Muscle of arm (tissue), 12 donors: Measurements from ENCODE around the gene GABBR2. TPM values are rescaled to one million over a fixed set of nuclear protein-coding genes. Genes with fewer than 3 reads are reported as not detected.

Experiments used
- DNase-seq: peaks from one replicate; pipeline ENCODE4 v3.0.0-alpha.2; 2013
- polyA plus RNA-seq, 12 donors: library from polyadenylated mRNA; unstranded; fragments of 120-200 nt; gene quantifications; one replicate each; pipeline ENCODE4 v1.2.1, GENCODE V29; 2013; ENCODE audit not compliant: insufficient read length in 12 of 12

Gene GABBR2
- polyA plus RNA-seq, 12 donors: 0.80 to 2.8 (median 1.4) TPM; not detected in 1

DNA sequence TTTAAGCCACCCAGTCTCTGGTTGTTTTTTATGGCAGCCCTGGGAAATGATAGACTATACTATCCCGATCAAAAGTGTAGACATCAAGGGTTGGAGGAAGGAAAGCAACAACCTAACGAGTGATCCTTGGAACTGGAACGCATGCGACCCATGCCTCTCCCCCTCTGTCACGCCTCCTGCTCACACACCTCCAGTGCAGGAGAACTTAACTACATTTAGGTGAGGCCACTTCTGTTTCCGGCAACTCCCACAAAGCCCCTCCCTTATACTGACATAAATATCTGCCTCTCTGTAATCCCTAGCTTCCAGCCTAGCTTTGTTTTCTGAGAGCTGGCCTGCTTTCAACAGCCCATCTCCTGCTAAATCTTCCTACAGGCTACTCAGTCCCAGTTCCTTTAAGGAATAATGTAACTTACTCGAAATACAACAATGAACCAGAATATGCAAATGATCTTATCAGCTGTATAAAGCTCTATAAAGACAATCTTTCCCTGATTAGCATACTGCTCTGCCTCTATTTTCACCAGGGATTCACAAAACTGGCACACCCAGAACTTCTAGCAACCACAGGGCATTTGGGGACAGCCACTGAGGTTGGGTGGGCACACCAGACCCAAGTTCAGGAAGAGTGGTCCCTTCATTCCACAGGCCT lies 73.9 kb downstream of the GABBR2 start:
- DNase-seq: no peak

DNA sequence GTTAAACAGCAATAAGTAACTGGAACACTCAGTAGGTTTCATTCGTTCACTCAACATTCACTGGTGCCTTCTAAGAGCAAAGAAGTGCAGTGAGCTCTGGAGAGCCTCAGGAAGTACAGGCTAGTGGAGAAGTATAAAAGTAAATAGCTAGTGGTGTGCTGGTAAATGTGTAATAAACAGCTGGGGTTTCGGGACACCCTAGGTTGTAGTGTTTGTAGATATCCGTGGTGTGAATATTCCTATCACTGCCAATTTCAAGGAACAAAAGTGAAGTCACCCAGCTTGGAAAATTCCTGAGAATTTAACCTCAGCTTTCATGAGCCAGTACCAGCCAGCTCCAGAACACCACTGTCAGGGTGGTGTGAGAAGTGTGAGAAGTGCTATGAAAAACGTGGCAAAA lies 75.9 kb downstream of the GABBR2 start:
- DNase-seq: no peak

DNA sequence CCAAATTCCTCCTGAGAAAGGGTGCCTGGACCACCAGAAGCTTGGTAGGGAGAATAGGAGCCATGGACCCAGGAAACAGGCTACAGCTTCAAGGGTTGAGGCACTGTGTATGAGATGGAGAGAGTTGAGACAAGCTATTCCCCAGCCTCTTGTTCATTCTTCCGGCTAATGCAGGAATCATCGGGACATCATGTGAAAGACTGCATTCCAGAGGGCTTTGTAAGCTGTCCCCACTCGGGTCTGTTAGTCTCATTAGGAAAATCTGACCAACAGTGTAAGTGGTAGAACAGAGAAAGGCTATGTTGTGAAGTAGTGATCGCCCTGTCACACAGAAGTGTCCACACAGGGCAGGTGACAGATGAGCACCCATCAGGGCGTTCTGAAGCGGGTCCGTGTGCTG lies 81.4 kb downstream of the GABBR2 start:
- peak; percentile 7 for DNase-seq

DNA sequence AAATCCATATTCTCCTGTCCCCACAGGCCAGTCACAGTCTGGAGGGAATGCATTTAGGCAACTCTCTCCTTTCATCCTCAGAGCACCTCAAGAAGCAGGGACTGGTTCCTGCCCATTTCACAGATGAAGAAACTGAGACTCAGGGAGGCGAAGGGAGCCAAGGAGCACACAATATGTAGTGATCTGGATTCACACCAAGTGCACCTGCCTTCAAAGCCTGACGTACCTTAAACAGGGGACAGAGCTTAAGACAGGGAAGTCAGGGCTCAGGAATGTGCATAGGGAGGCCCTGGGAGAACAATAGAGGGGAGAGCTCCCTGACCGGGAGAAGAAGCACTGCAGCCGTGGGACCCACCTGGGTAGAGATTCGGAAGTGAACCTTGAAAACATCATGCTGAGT lies 83.0 kb downstream of the GABBR2 start:
- no peak for DNase-seq

DNA sequence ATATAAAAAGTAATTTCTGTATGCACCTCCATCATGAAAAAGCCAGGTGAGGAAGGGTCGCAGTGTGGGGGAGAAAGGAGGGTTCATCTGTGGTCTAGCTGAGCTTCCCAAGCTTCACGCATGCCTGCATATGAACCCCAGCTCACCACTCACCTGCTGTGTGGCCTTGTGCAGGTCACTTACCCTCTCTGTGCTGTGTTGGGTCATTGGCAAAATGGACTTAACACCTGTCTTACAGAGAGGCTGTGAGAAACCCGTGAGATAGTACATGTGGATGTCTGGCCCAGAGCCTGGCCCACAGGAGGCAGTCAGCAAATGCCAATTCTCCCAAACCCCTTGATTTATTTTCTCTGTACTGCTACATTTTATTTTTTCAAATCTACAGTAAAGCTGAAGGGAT lies 88.9 kb downstream of the GABBR2 start:
- DNase-seq: no peak

DNA sequence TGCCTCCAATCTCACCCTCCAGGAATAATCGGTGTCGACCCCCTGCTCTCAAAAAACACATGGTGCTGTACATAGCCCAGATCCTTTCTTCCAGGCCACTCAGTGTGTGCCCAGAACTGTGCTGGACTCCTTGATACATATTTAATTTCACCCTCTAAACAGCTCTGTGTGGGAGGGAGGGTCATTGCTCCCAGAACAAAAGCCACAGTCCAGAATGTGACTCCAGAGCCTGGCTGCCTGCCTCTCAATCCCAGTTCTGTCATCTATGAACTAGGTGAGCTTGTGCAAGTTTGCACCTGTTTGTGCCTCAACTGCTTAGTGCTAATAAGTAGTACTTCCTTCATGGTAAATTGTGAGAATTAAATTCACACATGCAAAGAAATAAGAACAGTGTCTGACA lies 93.1 kb downstream of the GABBR2 start:
- DNase-seq: no peak

DNA sequence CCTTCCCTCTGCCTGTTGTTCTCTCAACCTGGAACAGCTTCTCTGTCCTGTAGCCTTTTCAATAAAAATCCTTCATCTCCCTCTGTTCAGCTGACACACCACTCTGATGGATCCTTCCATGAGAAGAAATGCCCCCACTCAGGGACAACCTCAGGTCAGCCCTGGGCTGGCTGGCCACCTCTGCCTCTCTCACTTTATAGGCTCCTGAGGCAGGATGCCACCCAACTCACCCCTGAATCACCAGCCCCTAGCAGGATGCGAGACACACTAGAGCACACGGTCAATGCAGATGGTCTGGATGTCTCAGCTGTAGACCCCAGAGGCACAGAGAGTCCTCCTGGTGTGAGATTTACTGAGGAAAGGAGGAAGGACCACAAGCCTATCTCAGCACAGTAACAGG lies 93.8 kb downstream of the GABBR2 start:
- DNase-seq: no peak

DNA sequence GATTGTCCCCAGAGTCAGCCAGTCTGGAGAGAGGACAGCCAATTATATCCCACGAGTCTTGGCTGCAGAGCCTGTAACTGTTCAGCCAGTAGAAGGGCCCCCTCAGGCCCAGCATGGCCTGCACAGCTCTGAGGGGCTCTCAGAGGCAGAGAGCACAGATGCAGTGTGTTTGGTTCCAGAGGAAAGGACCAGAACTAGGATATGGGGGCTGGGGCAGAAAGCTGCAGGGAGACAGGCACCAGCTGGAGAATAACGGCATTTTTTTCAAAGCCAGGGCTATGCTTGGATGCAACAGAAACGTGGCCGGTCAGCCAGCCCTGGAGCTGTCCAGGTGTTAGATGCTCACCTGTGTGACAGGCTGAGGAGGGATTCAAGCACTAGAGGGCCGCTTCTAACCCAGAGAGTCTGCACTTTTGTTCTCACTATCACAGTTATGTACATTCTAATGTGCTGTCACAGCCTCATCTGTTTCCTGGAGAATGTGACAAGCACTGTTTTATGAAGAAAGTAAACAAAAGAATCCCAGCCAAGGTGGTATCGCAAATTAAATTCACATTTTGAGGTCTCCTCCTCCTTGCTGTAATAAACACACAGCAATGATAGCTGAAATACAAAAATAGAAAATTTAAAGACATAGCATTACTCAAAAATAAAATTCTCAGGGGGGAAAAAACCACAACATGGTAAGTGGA lies 96.5 kb downstream of the GABBR2 start:
- no peak for DNase-seq

DNA sequence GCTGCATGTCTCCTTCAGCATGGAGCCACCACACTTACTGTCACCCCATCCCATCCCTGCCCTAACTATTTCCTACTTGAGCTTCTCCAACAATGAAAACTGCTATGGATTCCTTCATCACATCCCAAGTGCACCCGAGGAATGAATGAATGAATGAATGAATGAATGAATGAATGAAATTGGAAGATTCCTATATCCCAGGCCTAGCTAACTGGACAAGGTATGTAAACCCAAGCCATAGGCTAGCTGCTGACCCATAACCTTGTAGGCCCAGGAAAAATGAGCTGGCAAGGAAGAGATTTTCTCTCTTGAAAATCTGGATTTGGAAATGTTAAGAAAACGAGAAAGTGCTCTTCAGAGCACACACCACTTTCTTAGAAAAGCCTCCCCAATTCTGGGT lies 97.4 kb downstream of the GABBR2 start:
- DNase-seq: no peak

DNA sequence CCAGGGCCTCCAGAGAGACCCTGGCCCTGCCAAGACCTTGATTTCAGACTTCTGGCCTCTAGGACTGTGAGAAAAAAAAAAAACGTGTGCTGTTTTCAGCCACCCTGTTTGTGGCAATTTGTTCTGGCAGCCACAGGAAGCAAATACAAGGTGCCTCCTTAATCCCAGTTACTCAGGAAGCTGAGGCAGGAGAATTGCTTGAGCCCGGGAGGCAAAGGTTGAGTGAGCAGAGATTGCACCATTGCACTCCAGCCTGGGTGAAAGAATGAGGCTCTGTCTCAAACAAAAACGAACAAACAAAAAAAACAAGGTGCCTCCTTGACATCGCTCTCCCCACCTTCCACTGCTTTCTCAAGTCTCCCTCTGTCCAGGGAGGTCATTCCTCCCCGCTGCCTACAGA lies 98.0 kb downstream of the GABBR2 start:
- no peak for DNase-seq

DNA sequence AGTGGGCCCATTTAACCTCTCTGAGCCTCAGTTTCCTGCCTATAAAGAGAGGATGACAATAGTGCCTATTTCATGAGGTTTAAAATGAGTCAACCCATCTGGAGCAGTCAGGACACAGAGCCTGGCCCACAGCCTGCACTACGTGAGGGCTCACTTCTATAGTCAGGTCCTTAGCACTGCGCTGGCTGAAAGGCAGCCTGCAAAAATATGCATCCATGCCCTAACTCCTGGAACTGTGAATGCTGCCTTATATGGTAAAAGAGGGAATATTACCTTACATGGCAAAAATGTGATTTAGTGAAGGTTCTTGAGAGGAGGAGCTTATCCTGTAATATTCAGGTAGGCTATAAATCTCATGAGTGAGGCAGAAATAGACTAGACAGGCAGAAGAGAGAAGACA lies 98.5 kb downstream of the GABBR2 start:
- no peak for DNase-seq

DNA sequence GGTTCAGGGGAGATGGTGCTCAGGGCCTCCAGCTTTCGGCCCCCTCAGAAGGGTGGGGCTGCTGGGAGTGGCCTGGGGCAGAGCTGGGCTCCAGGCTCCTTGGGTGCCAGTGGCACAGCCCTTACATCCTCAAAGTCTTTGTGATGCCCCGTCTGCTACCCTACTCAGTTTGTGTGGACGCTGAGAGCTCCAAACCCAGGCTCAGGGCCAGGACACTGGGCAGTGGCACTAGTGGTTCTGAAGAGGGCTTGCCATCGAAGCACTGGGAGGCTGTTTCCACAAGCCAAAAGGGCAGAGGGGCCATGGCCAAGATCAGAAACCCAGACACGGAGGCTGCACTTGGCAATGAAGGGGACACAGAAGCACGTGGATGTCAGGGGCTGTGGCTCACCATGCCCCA lies 99.1 kb downstream of the GABBR2 start:
- no peak for DNase-seq

DNA sequence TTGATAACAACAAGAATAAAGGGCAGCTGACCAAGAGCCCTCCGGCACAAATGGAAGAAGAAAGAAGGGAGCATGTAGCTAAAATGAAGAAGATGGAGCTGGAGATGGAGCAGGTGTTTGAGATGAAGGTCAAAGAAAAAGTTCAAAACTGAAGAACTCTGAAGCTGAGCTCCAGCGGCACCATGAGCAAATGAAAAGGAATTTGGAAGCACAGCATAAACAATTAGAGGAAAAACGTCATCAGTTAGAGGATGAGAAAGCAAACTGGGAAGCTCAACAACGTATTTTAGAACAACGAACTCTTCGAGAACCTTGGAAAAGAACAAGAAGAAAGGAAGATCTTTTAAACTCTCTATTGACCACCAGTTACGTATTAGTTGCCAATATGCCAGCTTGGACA lies 100.9 kb downstream of the GABBR2 start:
- DNase-seq: no peak

DNA sequence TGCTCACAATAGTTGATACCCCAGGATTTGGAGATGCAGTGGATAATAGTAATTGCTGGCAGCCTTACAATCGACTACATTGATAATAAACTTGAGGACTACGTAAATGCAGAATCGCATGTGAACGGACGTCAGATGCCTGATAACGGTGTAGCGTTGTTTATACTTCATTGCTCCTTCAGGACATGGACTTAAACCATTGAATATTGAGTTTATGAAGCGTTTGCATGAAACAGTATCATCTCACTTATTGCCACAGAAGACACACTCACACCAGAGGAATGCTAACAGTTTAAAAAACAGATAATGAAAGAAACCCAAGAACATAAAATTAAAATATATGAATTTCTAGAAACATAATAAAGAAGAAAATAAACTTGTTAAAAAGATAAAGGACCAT lies 101.6 kb downstream of the GABBR2 start:
- no peak for DNase-seq

DNA sequence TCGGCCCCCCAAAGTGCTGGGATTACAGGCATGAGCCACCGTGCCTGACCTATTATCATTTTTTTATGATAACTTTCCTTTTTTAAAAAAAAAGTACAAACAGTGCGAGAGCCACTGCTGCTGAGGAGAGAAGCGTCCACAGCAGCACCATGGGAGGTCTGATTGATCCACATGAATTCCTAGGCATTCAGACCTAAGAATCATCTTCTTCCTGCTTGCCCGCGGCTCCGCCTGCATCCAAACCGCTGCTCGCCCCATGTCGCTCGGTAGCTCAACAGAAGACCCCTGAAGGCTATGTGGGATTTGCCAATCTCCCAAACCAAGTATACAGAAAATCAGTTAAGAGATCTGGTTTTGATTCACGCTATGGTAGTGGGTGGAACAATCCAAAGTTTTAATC lies 102.0 kb downstream of the GABBR2 start:
- no peak for DNase-seq

DNA sequence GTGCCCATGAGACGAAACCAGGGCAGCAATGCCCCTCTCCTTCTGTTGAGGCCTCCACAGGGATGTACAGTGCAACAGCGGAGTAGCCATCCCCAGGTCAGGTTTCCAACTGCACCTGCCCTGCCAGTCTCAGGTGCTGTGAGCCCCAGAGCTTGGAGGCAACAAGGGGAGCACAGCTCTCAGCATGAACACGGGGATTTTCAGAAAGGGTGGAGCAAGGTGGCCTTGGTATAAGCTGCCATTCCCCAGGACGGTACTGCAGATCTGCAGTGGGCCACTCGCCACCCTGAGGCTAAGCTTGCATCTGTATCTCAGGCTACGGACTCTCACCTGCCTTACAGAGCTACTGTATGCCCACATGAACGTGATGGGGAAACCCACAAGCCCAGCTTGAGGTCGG lies 103.6 kb downstream of the GABBR2 start:
- no peak for DNase-seq

DNA sequence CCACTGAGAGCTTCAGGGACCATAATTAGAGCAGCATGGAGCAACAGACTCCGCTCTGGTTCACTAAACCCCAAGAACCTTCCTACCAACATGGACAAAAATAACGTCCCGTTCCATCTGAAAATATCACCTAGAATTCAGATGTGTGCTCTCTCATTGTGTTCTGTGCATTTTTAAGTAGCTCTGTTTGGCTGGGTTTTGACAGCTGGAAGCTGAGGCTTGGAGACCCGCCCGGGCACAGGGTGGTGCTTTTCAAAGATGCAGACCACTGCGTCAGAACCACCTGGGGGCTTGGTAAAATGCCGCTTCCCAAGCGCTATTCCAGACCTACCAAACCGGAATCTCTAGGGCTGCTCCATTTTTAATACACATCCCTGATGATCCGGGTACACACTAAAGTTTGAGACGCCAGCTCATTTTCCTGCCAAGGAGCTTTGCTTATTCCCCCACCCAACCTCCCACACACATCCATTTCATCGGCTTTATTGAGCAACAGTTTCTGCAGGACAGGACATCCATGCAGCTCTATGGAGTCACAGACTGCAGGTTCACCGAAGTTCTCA lies 104.8 kb downstream of the GABBR2 start:
- DNase-seq: no peak

DNA sequence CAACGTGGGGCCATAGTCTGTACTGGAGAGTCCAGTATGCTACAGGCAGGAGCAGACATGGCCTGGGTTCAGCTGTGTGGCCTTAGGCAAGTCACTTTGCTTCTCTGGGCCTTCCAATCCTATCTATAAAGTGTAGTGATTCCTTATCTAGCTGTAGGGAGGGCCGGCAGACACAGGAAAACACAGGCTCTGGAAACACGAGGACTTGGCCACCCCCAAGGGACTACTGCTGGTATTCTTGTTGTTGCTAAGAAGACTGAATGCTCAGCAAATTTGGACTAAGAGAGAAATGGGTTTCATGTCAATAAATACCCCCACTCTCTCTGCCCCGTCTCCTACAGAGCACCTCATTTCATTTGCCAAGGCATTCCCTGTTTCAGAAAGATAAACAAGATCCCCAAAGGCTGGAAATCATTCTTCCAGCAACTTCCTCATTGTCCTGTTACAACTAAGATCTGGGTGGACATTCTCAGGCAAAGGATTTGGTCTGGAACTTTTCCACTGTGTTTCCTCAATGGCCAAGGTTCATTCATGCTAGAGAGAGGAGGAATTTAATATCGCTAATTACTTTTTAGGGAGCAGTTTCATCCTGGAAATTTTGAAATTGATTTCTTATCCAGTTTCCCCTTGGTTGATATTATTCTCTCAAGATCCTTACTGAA lies 105.8 kb downstream of the GABBR2 start:
- no peak for DNase-seq

DNA sequence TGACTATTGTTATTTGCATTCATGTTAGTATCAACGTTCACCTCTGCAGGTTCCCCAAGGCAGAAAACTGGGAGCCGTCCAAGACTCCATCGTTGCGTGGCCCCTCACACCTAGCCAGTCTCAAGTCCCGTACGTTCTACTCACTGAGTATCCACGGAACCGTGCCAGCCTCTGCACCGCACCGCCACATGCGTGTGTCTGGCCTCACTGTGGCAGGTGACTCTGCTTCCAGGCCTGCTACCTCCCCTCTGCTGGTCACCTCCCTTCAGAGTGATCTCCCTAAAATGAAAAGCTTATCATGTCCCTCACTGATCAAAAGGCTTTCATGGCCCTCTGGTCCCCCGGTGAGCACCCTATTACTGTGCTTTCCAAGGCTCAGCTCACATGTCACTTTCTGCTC lies 108.1 kb downstream of the GABBR2 start:
- no peak for DNase-seq

DNA sequence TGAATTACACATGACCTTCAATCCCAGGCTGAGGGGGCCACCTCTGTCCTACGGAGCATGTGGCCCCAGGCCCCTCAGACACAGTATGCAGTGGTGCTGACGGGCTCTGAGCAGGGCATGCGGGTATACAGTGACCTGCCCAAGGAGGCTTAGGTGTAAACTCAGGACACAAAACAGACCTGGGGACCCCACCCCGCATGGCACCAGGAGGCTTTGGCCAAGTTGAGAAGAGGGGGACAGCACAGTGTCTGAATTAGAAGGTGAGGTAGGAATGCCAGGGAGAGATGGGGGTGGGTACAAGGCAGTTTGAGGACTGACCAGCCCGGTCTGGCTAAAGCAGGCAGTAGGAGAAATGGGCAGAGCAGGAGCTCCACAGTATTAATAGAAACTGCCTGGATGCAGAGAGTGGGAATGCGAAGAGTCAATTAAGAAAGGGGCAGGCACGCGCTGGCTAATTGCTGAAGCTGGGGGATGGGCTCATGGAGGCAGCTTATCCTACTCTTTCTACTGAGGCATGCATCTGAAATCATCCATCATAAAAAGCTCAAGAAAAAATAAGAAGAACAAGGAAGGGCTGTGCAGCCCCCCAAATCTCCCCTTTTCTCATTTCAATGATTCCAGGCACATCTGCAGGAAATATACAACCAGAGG lies 109.0 kb downstream of the GABBR2 start:
- DNase-seq: no peak

DNA sequence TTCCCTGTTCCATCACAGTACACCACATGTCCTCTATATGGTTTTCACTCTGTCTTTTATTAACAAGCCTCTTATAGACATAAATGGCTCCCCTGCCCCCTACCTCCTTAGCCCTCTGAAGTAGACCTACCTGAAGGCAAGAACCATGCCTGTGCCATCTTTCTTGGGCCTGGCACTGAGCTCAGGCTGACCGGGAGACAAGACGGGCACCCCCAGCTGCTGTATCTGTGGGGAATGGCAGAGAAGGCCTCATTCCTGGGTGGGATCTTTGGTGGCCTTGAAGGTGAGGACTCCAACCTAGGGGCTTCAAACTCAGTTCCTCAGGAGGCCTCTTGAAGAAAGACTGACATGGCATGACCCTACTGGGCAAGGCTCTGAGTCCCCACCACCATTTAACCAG lies 109.9 kb downstream of the GABBR2 start:
- DNase-seq: no peak

DNA sequence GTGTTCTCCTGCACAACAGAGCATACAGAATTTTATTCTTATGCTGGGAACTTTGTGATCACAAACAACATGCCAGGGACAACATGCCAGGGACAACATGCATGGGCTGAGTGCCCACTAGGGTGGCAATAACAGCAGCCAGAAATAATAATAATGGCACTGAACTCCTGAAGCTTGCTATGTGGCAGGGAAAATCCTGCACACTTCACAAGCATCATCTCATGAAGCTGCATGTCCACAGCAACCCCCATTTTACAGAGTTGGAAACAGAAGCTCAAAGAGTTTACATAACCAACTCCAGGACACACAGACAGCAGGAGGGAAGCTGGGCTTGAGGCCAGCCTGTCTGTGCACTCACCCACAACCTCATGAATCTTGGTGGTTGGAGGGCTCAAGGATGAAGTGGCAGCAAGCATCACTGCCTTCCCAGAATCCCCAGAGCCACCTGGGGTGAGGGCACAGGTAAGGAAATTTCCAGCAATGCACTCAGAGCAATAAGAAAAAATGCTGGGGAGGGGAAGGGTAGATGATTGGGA lies 111.4 kb downstream of the GABBR2 start:
- DNase-seq: no peak
